NCI-H187 (cell line): ENCODE data around the gene LFNG.

Experiments used
- DNase-seq, 2 experiments: peaks; one replicate each; lab custom pipeline; 2025; lab: John Stamatoyannopoulos, UW

LFNG gene

DNA sequence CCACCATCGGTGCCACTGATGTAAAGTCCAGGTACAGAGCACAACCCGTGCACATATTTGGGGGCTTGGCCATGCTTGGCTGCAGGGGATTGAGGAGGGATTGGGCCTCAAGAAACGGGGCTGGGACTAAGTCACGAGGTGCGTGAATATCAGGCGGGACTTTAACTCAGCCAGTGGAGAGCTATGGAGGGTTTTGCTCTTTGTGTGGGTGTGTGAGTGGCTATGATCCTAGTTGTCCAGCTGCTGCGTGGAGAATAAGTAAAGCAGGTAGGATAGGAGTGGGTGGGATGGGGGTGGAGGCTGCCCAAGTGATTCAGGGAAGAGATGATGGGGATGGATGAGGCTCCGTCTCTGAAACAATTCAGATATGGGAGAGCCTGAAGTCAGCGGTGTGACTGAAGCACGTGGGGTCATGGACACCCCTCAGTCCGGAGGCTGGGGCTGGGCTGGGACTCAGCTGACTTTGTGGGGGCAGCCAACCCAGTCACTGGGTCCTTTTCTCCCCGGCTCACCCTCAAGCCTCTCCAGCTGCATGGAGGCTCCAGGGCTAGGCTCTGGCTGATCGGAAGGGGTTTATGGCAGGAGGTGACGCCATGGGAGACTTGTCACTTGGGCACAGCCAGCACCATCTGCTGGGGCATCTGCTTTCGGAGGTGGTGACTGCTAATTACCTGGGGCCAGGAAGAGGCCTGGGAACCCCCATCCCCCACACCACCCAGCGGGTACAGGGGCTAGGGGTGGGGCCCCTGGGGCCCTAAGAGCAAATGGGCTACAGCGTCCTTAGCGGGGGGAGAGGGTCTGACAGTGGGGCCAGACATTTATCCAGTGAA, 1.7 kb upstream of the LFNG start:
- DNase-seq, result no peak

- no peak for DNase-seq
Observed at GRCh38 chr7:2518737-2519118, 846 bp upstream of the LFNG start.

DNA sequence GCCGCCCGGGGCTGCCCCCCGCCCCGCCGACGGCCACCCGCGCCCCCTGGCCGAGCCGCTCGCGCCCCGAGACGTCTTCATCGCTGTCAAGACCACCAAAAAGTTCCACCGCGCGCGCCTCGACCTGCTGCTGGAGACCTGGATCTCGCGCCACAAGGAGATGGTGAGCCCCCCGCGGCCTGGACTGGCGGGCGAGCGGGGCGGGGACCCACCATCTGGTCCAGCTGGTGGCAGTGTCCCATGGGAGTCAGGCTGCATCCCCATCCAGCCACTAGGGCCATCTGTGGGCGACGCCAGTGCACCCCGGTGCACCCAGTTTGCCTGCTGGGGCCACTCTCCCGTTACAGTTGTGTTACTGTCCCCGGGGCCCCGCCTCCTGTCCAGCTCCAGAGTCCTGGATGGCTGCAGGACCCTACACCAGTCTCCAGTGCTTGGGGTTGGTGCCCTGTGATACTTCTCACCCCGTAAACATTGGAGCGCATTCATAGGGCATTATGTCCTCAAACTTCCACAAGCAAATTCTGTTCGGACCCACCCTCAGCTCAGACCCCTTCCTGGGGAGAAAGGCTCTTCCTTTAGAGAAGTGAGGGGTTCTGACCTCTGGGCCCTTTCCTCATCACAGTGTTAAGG, 672 bp downstream of the LFNG start:
- DNase-seq, result no peak

GRCh38 chr7:2520761-2521290, 1.3 kb downstream of the LFNG start:
- peak in 1 of 2 experiments; percentile 18 for DNase-seq

DNA sequence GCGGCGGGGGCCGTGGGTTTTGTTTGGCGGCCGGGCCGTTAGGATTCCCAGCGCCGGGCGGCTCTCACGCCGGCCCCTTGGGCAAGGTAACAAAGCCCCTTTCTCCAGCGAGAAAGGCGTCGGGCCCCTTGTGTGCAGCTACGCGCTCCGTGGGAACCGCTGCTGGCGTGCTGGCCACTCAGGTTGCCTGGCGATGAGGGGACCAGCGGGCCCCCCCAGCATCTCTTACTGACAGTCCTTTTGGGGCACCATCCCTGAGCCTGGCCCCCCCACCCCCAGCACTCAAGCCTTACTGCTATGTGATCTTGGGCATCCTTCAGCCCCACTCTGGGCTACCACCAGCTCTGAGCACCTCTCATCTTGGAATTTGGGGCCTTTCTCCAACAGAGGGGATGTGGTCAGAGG, 1.8 kb downstream of the LFNG start:
- DNase-seq, result no peak

GRCh38 chr7:2521952-2522591, 2.5 kb downstream of the LFNG start:
- no peak for DNase-seq

- DNase-seq, result peak in 1 of 2 experiments; percentile 31
Observed at GRCh38 chr7:2522780-2523433, 3.3 kb downstream of the LFNG start.

- DNase-seq, result peak; percentile 43 to 78
Observed at GRCh38 chr7:2523461-2523936, 3.9 kb downstream of the LFNG start.

- peak; percentile 79 to 95 for DNase-seq
Observed at GRCh38 chr7:2523941-2524807, 4.6 kb downstream of the LFNG start.

DNA sequence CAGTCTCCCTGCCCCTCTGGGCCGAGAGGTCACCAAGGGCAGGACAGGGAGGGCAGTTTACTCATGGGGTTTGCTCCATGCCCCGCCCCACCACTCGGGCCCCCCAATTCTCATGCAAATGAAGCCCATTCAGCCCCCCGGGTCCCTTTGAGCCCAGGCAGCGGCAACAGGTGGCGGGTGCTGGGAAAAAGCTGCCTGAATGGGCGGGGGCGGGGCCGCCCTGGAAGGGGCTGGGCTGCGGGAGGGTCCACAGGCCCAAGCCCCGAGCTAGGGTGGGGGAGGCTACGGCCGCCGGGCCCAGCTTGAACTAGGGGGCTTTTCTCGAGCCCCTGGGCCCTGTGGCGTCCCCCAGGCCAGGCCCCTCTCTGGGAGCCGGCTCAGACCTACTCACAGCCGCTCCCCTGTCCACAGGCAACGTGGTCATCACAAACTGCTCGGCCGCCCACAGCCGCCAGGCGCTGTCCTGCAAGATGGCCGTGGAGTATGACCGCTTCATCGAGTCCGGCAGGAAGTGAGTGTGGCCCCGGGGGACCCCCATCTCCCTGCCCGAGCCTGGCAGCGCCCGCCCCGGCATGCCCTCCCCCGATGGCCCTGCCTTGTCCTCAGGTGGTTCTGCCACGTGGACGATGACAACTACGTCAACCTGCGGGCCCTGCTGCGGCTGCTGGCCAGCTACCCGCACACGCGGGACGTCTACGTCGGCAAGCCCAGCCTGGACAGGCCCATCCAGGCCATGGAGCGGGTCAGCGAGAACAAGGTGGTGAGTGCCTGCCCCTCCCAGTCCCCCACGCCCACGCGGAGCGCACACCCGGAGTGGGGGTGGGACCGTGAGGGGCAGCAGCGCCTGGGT, 5.5 kb downstream of the LFNG start:
- peak in 1 of 2 experiments; percentile 27 for DNase-seq

- peak; percentile 47 to 86 for DNase-seq
Observed at GRCh38 chr7:2525658-2526630, 6.4 kb downstream of the LFNG start.

DNA sequence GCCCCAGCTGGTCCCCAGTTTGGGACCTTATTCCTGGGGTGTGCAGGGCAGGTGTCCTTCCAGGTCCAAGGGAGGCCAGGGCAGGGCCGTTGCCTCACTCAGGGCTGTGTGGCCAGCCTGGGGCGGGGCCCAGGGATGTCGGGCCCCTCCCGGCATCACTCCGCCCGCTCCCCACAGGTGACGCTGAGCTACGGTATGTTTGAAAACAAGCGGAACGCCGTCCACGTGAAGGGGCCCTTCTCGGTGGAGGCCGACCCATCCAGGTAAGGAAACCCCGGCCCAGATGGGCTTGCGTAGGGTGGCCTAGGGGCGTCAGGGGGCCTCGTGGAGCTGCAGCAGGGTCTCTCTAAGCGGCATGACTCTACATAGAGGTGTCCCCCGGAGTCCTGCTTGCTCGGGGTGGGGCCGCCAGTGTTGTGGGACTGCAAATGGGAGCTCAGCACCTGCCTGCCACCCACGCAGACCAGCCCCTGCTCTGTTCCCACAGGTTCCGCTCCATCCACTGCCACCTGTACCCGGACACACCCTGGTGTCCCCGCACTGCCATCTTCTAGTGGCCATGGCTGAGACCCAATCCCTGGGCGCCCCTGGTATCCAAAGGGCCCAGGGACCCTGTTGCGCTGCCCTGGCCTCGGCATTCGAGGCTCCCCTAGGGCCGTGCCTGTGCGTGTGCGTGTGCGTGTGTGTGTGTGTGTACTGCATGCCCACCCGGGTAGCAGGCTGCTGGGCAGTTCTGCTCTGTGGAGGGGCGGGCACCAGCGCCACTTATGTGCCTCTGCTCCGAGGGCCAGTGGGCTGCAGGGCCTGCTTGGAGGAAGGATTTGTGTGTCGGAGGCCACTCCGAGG, 7.3 kb downstream of the LFNG start:
- no peak for DNase-seq

- no peak for DNase-seq
Observed at GRCh38 chr7:2527505-2528467, 8.2 kb downstream of the LFNG start.

DNA sequence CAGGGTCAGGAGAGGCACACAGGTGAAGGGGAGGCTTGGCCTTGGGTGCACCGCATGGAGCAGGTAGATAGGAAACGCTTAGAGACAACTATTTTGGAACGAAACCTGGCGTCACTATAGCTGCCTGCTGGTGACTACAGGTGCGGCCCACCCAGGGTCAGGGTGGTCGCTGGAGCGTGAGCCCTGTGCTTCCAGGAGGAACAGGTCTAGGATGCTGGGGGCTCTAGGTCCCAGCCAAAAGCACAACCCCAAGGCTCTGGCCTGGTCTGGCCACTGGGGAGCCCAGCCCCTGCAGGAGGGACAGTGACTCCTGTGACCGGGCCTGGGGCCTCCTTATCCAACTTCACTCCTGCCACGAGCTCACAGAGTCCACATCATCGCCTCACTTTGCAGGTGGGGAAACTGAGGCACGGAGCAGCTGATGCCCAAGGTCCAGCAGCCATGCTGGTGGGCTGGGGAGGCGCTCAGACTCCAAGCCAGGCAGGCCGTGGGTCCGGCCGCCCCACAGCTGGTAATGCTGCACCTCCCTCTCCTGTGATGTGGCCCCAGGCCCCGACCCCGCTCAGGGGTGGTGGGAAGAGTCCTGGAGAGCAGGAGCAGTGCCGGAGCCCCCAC, 9.0 kb downstream of the LFNG start:
- no peak for DNase-seq

- no peak for DNase-seq
Observed at GRCh38 chr7:2529161-2530070, 9.8 kb downstream of the LFNG start.
